Effector memory CD4-positive, alpha-beta T cell (primary cell): ENCODE data around the gene ZNF674.
"Not testable (repeated sequence)": the region's sequence is repeated elsewhere in the genome, so short reads cannot be mapped to it uniquely, and the experiment has no call there.

ENCODE experiments used
- DNase-seq, 3 donors: peaks; one replicate each; pipeline ENCODE4 v3.0.0-alpha.2; 2020
- H3K27ac ChIP-seq: 2 replicates; pipeline ENCODE4 v1.7.0; 2013; ENCODE audit warnings: mild to moderate bottlenecking, low read length, moderate library complexity; ENCODE audit not compliant: insufficient read depth, poor library complexity, severe bottlenecking
- H3K27me3 ChIP-seq: replicated peaks from 2 replicates; pipeline ENCODE4 v1.7.0; 2013; ENCODE audit warnings: mild to moderate bottlenecking, low read length; ENCODE audit not compliant: insufficient read depth, control insufficient read depth, poor library complexity, severe bottlenecking
- H3K36me3 ChIP-seq: 2 replicates; pipeline ENCODE4 v1.7.0; 2013; ENCODE audit warnings: mild to moderate bottlenecking, low read length, moderate library complexity; ENCODE audit not compliant: control insufficient read depth, insufficient read depth
- H3K4me1 ChIP-seq: 2 replicates; pipeline ENCODE4 v1.7.0; 2013; ENCODE audit warnings: low read length, mild to moderate bottlenecking; ENCODE audit not compliant: control insufficient read depth, insufficient read depth, poor library complexity, severe bottlenecking
- H3K4me3 ChIP-seq: 2 replicates; pipeline ENCODE4 v1.7.0; 2013; ENCODE audit warnings: low read length, low read depth, mild to moderate bottlenecking; ENCODE audit not compliant: insufficient read depth, poor library complexity, severe bottlenecking
- H3K9me3 ChIP-seq: 2 replicates; pipeline ENCODE4 v1.7.0; 2013; ENCODE audit warnings: mild to moderate bottlenecking, low read length, moderate library complexity; ENCODE audit not compliant: control insufficient read depth

ZNF674 gene

GRCh38 chrX:46488712-46489111 is 56.5 kb downstream of the ZNF674 start:
- H3K27me3 ChIP-seq: no peaks in the 10 kb centered on the region
- H3K27ac ChIP-seq: no peak overlapping the region
- H3K9me3 ChIP-seq: no peaks in the 10 kb centered on the region
- H3K4me3 ChIP-seq: no peak overlapping the region
- no peaks in the 10 kb centered on the region for H3K4me1 ChIP-seq
- DNase-seq: no peak
- no peaks in the 10 kb centered on the region for H3K36me3 ChIP-seq

- DNase-seq: no peak
These were observed 59.3 kb downstream of the ZNF674 start for GRCh38 chrX:46485897-46486296.

DNA sequence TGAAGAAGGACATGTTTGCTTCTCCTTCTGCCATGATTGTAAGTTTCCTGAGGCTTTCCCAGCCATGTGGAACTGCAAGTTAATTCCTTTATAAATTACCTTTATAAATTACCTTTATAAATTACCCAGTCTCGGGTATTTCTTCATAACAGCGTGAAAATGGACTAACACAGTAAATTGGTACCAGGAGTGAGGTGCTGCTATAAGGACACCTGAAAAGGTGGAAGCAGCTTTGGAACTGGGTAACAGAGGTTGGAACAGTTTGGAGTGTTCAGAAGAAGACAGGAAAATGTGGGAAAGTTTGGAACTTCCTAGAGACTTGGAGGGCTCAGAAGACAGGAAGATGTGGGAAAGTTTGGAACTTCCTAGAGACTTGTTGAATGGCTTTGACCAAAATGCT is 66.6 kb downstream of the ZNF674 start:
- H3K27me3 ChIP-seq, H3K4me1 ChIP-seq, H3K9me3 ChIP-seq, H3K36me3 ChIP-seq, H3K27ac ChIP-seq, H3K4me3 ChIP-seq, DNase-seq: not testable (repeated sequence)

More at GRCh38 chrX:46485897-46486296, 59.3 kb downstream of the ZNF674 start:
- Histone ChIP-seq H3K4me3 (no peak overlapping the region), H3K36me3 (no peaks in the 10 kb centered on the region), H3K4me1 (no peaks in the 10 kb centered on the region), H3K27ac (no peak overlapping the region), H3K9me3 (no peaks in the 10 kb centered on the region), H3K27me3 (no peaks in the 10 kb centered on the region)

DNA sequence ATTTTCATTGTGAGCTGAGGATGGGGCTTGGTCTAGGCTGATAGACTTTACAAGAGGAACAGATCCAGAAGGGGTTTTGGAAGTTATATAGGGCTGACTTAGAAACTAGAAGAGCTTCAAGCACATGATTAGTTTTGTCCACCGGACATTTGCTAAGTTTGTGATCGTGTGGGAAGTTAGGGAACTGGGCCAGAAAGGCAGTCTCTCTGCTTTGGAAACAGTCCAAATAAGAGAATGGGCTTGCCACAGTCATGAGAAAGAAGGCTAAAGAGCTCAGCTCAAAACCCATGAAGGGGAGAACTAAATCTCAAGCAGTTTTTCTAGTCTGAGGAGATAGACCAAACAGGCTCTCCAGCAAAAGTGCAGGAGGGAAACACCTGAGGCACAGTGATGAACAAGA is 67.8 kb downstream of the ZNF674 start:
- H3K4me1 ChIP-seq: no peaks in the 10 kb centered on the region
- DNase-seq: no peak

DNA sequence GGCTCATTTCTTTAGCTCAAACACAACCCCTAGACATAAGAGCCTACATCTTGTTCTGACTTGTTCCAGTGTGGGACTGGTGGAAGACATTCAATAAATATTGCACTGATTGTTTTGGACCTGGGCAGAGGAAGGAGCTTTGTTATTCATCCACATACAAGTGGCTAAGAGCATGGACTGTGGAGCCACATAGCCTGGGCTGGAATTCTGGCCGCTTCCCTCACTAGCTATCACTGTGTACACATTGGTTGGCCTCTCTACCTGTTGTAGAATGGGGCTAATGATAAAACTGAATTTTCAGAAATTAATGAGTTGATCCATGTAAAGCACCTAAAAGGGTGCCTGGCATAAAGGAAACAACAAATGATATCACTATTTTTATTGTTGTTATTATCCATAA is 80.0 kb downstream of the ZNF674 start:
- no peak overlapping the region for H3K4me3 ChIP-seq
- no peak overlapping the region for H3K27ac ChIP-seq
- peaks cover 15% of the 10 kb centered on the region for H3K36me3 ChIP-seq
- no peaks in the 10 kb centered on the region for H3K4me1 ChIP-seq
- DNase-seq: no peak
- H3K9me3 ChIP-seq: no peaks in the 10 kb centered on the region
- no peaks in the 10 kb centered on the region for H3K27me3 ChIP-seq

More for the DNA sequence above, 67.8 kb downstream of the ZNF674 start:
- Histone ChIP-seq H3K27me3 (no peaks in the 10 kb centered on the region), H3K4me3 (no peak overlapping the region), H3K36me3 (peaks cover 4% of the 10 kb centered on the region), H3K27ac (no peak overlapping the region), H3K9me3 (no peaks in the 10 kb centered on the region)

DNA sequence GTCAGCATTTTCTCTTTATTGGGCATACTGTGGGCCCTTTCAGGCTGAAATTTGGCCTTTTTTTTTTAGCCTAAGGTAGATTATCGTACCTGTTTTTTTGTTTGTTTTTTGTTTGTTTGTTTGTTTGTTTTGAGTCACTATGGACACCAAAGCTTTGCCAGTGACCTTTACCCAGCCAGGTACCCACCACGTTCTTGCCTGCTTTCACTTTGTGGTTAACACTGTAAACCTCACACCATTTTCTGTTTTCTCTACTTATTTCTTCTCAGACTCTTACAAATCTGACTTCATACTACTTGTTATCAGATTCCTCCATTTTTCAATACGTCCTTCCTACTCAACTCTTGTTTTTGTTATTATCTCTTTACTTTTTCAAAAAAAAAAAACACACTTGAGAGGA is 81.5 kb downstream of the ZNF674 start:
- Histone ChIP-seq H3K9me3 (no peaks in the 10 kb centered on the region), H3K4me1 (no peaks in the 10 kb centered on the region), H3K4me3 (no peak overlapping the region), H3K36me3 (peaks cover 10% of the 10 kb centered on the region), H3K27ac (no peak overlapping the region), H3K27me3 (no peaks in the 10 kb centered on the region)
- no peak for DNase-seq

GRCh38 chrX:46461660-46462191 is 83.5 kb downstream of the ZNF674 start:
- Histone ChIP-seq H3K27me3 (no peaks in the 10 kb centered on the region), H3K4me3 (no peak overlapping the region), H3K27ac (no peak overlapping the region), H3K36me3 (peaks cover 6% of the 10 kb centered on the region), H3K4me1 (no peaks in the 10 kb centered on the region), H3K9me3 (no peaks in the 10 kb centered on the region)
- DNase-seq: no peak

GRCh38 chrX:46460801-46461659 is 84.2 kb downstream of the ZNF674 start:
- not testable (repeated sequence) for H3K27ac ChIP-seq, H3K27me3 ChIP-seq, H3K36me3 ChIP-seq, H3K4me1 ChIP-seq, H3K4me3 ChIP-seq, DNase-seq, H3K9me3 ChIP-seq

DNA sequence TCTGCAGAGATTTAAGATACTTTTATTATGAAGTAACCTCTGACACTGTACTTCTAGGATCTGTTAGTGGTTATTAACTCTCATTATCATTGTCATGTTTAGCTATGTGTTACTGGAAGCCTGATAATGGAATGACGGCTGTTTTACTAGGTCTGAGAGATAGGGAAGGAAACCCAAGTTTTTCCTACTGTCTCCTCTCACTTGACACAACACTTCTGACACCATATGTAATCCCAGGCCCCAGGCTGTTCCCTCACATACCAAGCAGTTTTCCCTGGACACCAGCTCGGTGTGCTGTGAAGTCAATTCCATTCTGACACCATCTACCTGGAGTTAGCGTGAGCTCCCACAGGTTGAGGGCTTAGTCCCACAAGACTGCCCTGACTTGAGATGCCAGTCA is 85.6 kb downstream of the ZNF674 start:
- H3K9me3 ChIP-seq: no peaks in the 10 kb centered on the region
- H3K4me3 ChIP-seq: no peak overlapping the region
- no peak for DNase-seq
- H3K27ac ChIP-seq: no peak overlapping the region
- H3K27me3 ChIP-seq: no peaks in the 10 kb centered on the region
- no peaks in the 10 kb centered on the region for H3K4me1 ChIP-seq
- H3K36me3 ChIP-seq: peaks cover 12% of the 10 kb centered on the region

- Histone ChIP-seq H3K4me3 (no peak overlapping the region), H3K27ac (no peak overlapping the region), H3K9me3 (no peaks in the 10 kb centered on the region), H3K27me3 (no peaks in the 10 kb centered on the region), H3K4me1 (no peaks in the 10 kb centered on the region), H3K36me3 (peaks cover 6% of the 10 kb centered on the region)
- no peak for DNase-seq
These were observed 88.9 kb downstream of the ZNF674 start for GRCh38 chrX:46456125-46456922.
